Transverse colon (tissue), 4 donors: ENCODE results near the gene CEP104. TPM values are rescaled to one million over a fixed set of nuclear protein-coding genes. Genes with fewer than 3 reads are reported as not detected.

Experiments
- DNase-seq: peaks from one replicate; pipeline ENCODE4 v3.0.0-alpha.2; 2019
- H3K27ac ChIP-seq, 4 donors: fragments of 200-600 bp; sonication (generic); 2 replicates each; pipeline ENCODE4 v1.5.1; 2016 to 2018; ENCODE audit warnings: inconsistent platforms in 4 of 4
- H3K27me3 ChIP-seq: fragments of 200-600 bp; sonication (generic); 2 replicates; pipeline ENCODE4 v1.5.1; 2017; ENCODE audit warnings: inconsistent platforms
- H3K36me3 ChIP-seq, 4 donors: fragments of 200-600 bp; sonication (generic); 2 replicates each; pipeline ENCODE4 v1.5.1; 2017 to 2019; ENCODE audit warnings: inconsistent platforms in 4 of 4
- H3K4me1 ChIP-seq, 4 donors: fragments of 200-600 bp; sonication (generic); 2 replicates each; pipeline ENCODE4 v1.5.1; 2017 to 2020; ENCODE audit warnings: inconsistent platforms in 4 of 4
- H3K4me3 ChIP-seq, 4 donors: fragments of 200-600 bp; sonication (generic); 1 replicate in 1 of 4; 2 replicates in 3 of 4; pipeline versions ENCODE4 v1.5.1 to v1.6.1; 2017 to 2019; ENCODE audit warnings: inconsistent platforms in 4 of 4
- H3K9me3 ChIP-seq, 2 donors: fragments of 200-600 bp; sonication (generic); 2 replicates each; pipeline ENCODE4 v1.5.1; 2017 to 2019; ENCODE audit warnings: inconsistent platforms in 2 of 2
- CTCF ChIP-seq, 5 experiments: fragments of 200-600 bp in 3 of 5; fragments of 450-650 bp in 2 of 5; sonication (generic) in 3 of 5; IDR thresholded peaks; 1 replicate in 2 of 5; 2 replicates in 3 of 5; pipeline ENCODE4 v1.5.1; 2016 to 2017; ENCODE audit warnings: antibody characterized with exemption in 5 of 5, inconsistent platforms in 3 of 5, mild to moderate bottlenecking in 2 of 5, moderate library complexity in 1 of 5
- EP300 ChIP-seq: sonication (generic); formaldehyde crosslinking; IDR thresholded peaks from one replicate; pipeline ENCODE4 v1.6.1; 2017; ENCODE audit warnings: antibody characterized with exemption, low read depth
- POLR2A ChIP-seq: fragments of 450-650 bp; IDR thresholded peaks from one replicate; pipeline ENCODE4 v1.6.1; 2016; ENCODE audit warnings: antibody characterized with exemption, mild to moderate bottlenecking, moderate library complexity
- POLR2AphosphoS5 ChIP-seq, 3 donors: sonication (generic); formaldehyde crosslinking; IDR thresholded peaks; one replicate each; pipeline ENCODE4 v1.6.1; 2016; ENCODE audit warnings: antibody characterized with exemption in 3 of 3
- WGBS, 2 donors: methylation state at CpG; one replicate each; pipeline ENCODE4 v1.1.5; 2018; ENCODE audit warnings: low coverage in 1 of 2; 5-methylcytosine and 5-hydroxymethylcytosine counted together
- in situ Hi-C, 4 donors: fragments of 200-750 bp; cut with MboI; loops; one replicate each; pipeline versions ENCODE4 v1.15.0 to v1.15.1; 2017; ENCODE audit warnings: low sequenced_read_pairs in 3 of 4, low pct_ligation_motif_present in 1 of 4, low pct_unique_long_range_greater_than_20kb in 1 of 4
- intact Hi-C: fragments of 100-400 bp; cut with DNase I; formaldehyde crosslinking; loops from one replicate; pipeline ENCODE4 v1.15.1; 2023; ENCODE audit warnings: low total_unique reads
- total RNA-seq, 4 donors: library from RNA; depleted of rRNA; stranded (reverse); fragments of >200 nt; gene quantifications; one replicate each; pipeline ENCODE4 v1.1.0, GENCODE V29; 2016

The CEP104 gene
- total RNA-seq, 4 donors from 2014 or later: 34.4 to 57.7 (median 43.5) TPM

GRCh38 chr1:3883194-3883925 is 26.3 kb upstream of the CEP104 start:
- TF ChIP-seq POLR2A (no peak), CTCF (IDR thresholded peaks at IDR 0.05) (no peak), EP300 (no peak), POLR2AphosphoS5 (IDR thresholded peaks at IDR 0.05) (no peak)
- WGBS, 2 donors: 91 to 94% methylated on average over 8 to 18 of the region's 18 CpGs
- intact Hi-C loops: no loop called here
- peaks cover 0 to 44% (median 11%) of the 10 kb centered on the region in 4 donors for H3K36me3 ChIP-seq
- DNase-seq: no peak
- no peak overlapping the region for H3K4me3 ChIP-seq
- H3K4me1 ChIP-seq: no peaks in the 10 kb centered on the region
- peaks cover 6 to 9% of the 10 kb centered on the region in 2 donors for H3K9me3 ChIP-seq
- no peak overlapping the region for H3K27ac ChIP-seq
- H3K27me3 ChIP-seq: no peaks in the 10 kb centered on the region
- in situ Hi-C loops: no loop called here

DNA sequence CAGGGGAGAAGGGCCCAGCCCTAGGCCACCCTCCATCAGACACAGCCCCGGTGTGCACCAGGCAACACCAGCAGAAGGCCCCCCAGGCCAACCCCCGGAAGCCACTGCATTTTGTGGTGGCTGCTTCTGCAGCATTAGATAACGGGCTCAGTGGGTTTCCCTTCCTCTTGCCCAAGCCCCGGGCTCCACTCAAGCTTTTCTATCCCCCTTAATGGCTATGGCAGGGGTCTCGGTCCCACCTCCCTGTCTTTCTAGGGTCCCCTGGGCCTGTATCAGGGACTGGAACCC is 24.1 kb upstream of the CEP104 start:
- peaks cover 0 to 42% (median 11%) of the 10 kb centered on the region in 4 donors for H3K36me3 ChIP-seq
- intact Hi-C loops: no loop called here
- H3K9me3 ChIP-seq: peaks cover 6 to 9% of the 10 kb centered on the region in 2 donors

GRCh38 chr1:3880429-3881192 is 23.6 kb upstream of the CEP104 start:
- no peak for DNase-seq
- peaks cover 6 to 9% of the 10 kb centered on the region in 2 donors for H3K9me3 ChIP-seq
- H3K27me3 ChIP-seq: no peaks in the 10 kb centered on the region
- no peaks in the 10 kb centered on the region for H3K4me1 ChIP-seq
- no peak for TF ChIP-seq POLR2AphosphoS5 (IDR thresholded peaks at IDR 0.05)
- TF ChIP-seq POLR2A: no peak
- TF ChIP-seq EP300: no peak
- TF ChIP-seq CTCF (IDR thresholded peaks at IDR 0.05): no peak
- intact Hi-C loops: no loop called here
- no peak overlapping the region for H3K4me3 ChIP-seq
- in situ Hi-C loops: no loop called here
- H3K27ac ChIP-seq: no peak overlapping the region
- WGBS, 2 donors: 91% methylated on average over 20 of the region's 20 CpGs; no CpG with 5 or more reads in 1 of the 2 donors
- peaks cover 0 to 36% (median 8%) of the 10 kb centered on the region in 4 donors for H3K36me3 ChIP-seq

More for the DNA sequence above, 24.1 kb upstream of the CEP104 start:
- no peaks in the 10 kb centered on the region for H3K4me1 ChIP-seq
- in situ Hi-C loops: no loop called here
- WGBS, 2 donors: 77% methylated on average over 3 of the region's 5 CpGs; no CpG with 5 or more reads in 1 of the 2 donors
- no peaks in the 10 kb centered on the region for H3K27me3 ChIP-seq
- no peak for DNase-seq
- no peak overlapping the region for H3K4me3 ChIP-seq
- no peak overlapping the region for H3K27ac ChIP-seq
- TF ChIP-seq EP300 (no peak), POLR2A (no peak), CTCF (IDR thresholded peaks at IDR 0.05) (no peak), POLR2AphosphoS5 (IDR thresholded peaks at IDR 0.05) (no peak)

GRCh38 chr1:3879787-3880428 is 22.9 kb upstream of the CEP104 start:
- H3K36me3 ChIP-seq: peaks cover 0 to 34% (median 6%) of the 10 kb centered on the region in 4 donors
- in situ Hi-C loops (no loop called here), intact Hi-C loops (no loop called here)
- H3K4me1 ChIP-seq: no peaks in the 10 kb centered on the region
- no peak for DNase-seq
- TF ChIP-seq CTCF (IDR thresholded peaks at IDR 0.05) (no peak), POLR2A (no peak), EP300 (no peak), POLR2AphosphoS5 (IDR thresholded peaks at IDR 0.05) (no peak)
- 84 to 88% methylated on average over 3 to 9 of the region's 9 CpGs for WGBS, 2 donors
- H3K27ac ChIP-seq: no peak overlapping the region
- peaks cover 6 to 9% of the 10 kb centered on the region in 2 donors for H3K9me3 ChIP-seq
- H3K27me3 ChIP-seq: no peaks in the 10 kb centered on the region
- no peak overlapping the region for H3K4me3 ChIP-seq
